Nucleus accumbens (tissue), 56 donors: Measurements from ENCODE around the gene CDK8.

Experiments
- DNase-seq, 56 donors: peaks; one replicate each; lab custom pipeline; 2025; lab: John Stamatoyannopoulos, UW

CDK8 gene

GRCh38 chr13:26253787-26254582 is at the start of gene CDK8:
CDK8 (plus strand) TSS chr13:26254129; CDS start chr13:26254642, 513 bp downstream.
- peak; percentile 35 to 98 (median 93) for DNase-seq

GRCh38 chr13:26208287-26208686 is 45.6 kb upstream of the CDK8 start:
- no peak for DNase-seq

GRCh38 chr13:26213345-26213744 is 40.6 kb upstream of the CDK8 start:
- no peak for DNase-seq

GRCh38 chr13:26213982-26214381 is 39.9 kb upstream of the CDK8 start:
- DNase-seq, result no peak

- DNase-seq, result no peak
Observed at GRCh38 chr13:26216042-26216441, 37.9 kb upstream of the CDK8 start.

GRCh38 chr13:26219726-26220125 is 34.2 kb upstream of the CDK8 start:
- no peak for DNase-seq

GRCh38 chr13:26220575-26220974 is 33.4 kb upstream of the CDK8 start:
- DNase-seq, result no peak

- no peak for DNase-seq
Observed at GRCh38 chr13:26221399-26221720, 32.6 kb upstream of the CDK8 start.

- DNase-seq, result peak; percentile 58 to 97 (median 86)
Observed at GRCh38 chr13:26221721-26222519, 32.0 kb upstream of the CDK8 start, which contains the start of gene RNF6. RNF6 (minus strand) TSS chr13:26222314; CDS start chr13:26219649, 2,665 bp downstream.

GRCh38 chr13:26222520-26223046 is 31.3 kb upstream of the CDK8 start:
- DNase-seq, result peak in 2 of 56 donors; percentile 46 to 58

GRCh38 chr13:26225896-26226617 is 27.9 kb upstream of the CDK8 start:
- DNase-seq, result no peak

- DNase-seq, result no peak
Observed at GRCh38 chr13:26227166-26227971, 26.6 kb upstream of the CDK8 start.

- peak in 2 of 56 donors; percentile 4 to 6 for DNase-seq
Observed at GRCh38 chr13:26228096-26228495, 25.8 kb upstream of the CDK8 start.

- no peak for DNase-seq
Observed at GRCh38 chr13:26229080-26229615, 24.8 kb upstream of the CDK8 start.

GRCh38 chr13:26230703-26231102 is 23.2 kb upstream of the CDK8 start:
- DNase-seq, result no peak

- DNase-seq, result no peak
Observed at GRCh38 chr13:26236296-26236695, 17.6 kb upstream of the CDK8 start.

- no peak for DNase-seq
Observed at GRCh38 chr13:26246154-26246553, 7.8 kb upstream of the CDK8 start.

GRCh38 chr13:26247011-26247410 is 6.9 kb upstream of the CDK8 start:
- DNase-seq, result no peak

- DNase-seq, result no peak
Observed at GRCh38 chr13:26247608-26248007, 6.3 kb upstream of the CDK8 start.

- DNase-seq, result no peak
Observed at GRCh38 chr13:26249551-26249950, 4.4 kb upstream of the CDK8 start.
